ENCODE results near the gene WNT2B.
"Not testable (repeated sequence)": the region's sequence is repeated elsewhere in the genome, so short reads cannot be mapped to it uniquely, and the experiment has no call there.

The WNT2B gene

GRCh38 chr1:112470966-112471365 lies 37.8 kb upstream of the WNT2B start:
- no peak for TF ChIP-seq CTCF (IDR thresholded peaks at IDR 0.05; ENCODE audit: extremely low read depth, missing control alignments)

GRCh38 chr1:112472142-112472541 lies 36.6 kb upstream of the WNT2B start:
- no peak for DNase-seq (ENCODE audit: low spot score)
- TF ChIP-seq CTCF (IDR thresholded peaks at IDR 0.05; ENCODE audit: extremely low read depth, missing control alignments) = no peak

More at GRCh38 chr1:112470966-112471365, 37.8 kb upstream of the WNT2B start:
- no peak for DNase-seq (ENCODE audit: low spot score)

- DNase-seq (ENCODE audit: low spot score) = no peak
- no peak for TF ChIP-seq CTCF (IDR thresholded peaks at IDR 0.05; ENCODE audit: extremely low read depth, missing control alignments)
Measured at GRCh38 chr1:112477550-112477949, 31.2 kb upstream of the WNT2B start.

- no peak for DNase-seq (ENCODE audit: low spot score)
- TF ChIP-seq CTCF (IDR thresholded peaks at IDR 0.05; ENCODE audit: extremely low read depth, missing control alignments) = no peak
Measured at GRCh38 chr1:112478314-112478713, 30.5 kb upstream of the WNT2B start.

GRCh38 chr1:112486063-112486462 lies 22.7 kb upstream of the WNT2B start:
- not testable (repeated sequence) for DNase-seq (ENCODE audit: low spot score)

GRCh38 chr1:112487686-112488085 lies 21.1 kb upstream of the WNT2B start:
- DNase-seq (ENCODE audit: low spot score) = not testable (repeated sequence)

GRCh38 chr1:112488141-112488540 lies 20.6 kb upstream of the WNT2B start:
- TF ChIP-seq CTCF (IDR thresholded peaks at IDR 0.05; ENCODE audit: extremely low read depth, missing control alignments) = no peak
- no peak for DNase-seq (ENCODE audit: low spot score)

GRCh38 chr1:112492076-112492475 lies 16.7 kb upstream of the WNT2B start:
- TF ChIP-seq CTCF (IDR thresholded peaks at IDR 0.05; ENCODE audit: extremely low read depth, missing control alignments) = no peak
- no peak for DNase-seq (ENCODE audit: low spot score)

GRCh38 chr1:112493351-112493750 lies 15.4 kb upstream of the WNT2B start:
- no peak for TF ChIP-seq CTCF (IDR thresholded peaks at IDR 0.05; ENCODE audit: extremely low read depth, missing control alignments)
- no peak for DNase-seq (ENCODE audit: low spot score)

All from GM20000 (cell line).